Activated CD8-positive, alpha-beta memory T cell treated with anti-CD3 and anti-CD28 coated beads, Interleukin-2, amount 10 ng/mL, durations not matched to agents 7 days and 5 days (primary cell): ENCODE measurements around the gene MTOR. TPM values are rescaled to one million over a fixed set of nuclear protein-coding genes. Genes with fewer than 3 reads are reported as not detected.
A peak's percentile ranks its signal among the peaks of the same experiment; 100 is the strongest.

ENCODE experiments used
- ATAC-seq: fragments of 150-1000 bp; cut with Tn5 transposase; one replicate; pipeline ENCODE4 v1.10.0; 2021; ENCODE audit warnings: moderate library complexity
- CTCF ChIA-PET: fragments of 350-600 bp; sonication (Branson Sonifier 250); formaldehyde crosslinking; loops from one replicate; lab custom pipeline; 2021; ENCODE audit warnings: antibody characterized with exemption; lab: Charles Lee
- DNase-seq: peaks from one replicate; pipeline ENCODE4 v3.0.0-alpha.2; 2020
- H3K27ac Mint-ChIP-seq: one replicate; pipeline ENCODE4 v1.8.0; 2021; ENCODE audit warnings: mild to moderate bottlenecking, mixed read lengths
- H3K27me3 Mint-ChIP-seq: one replicate; pipeline ENCODE4 v1.8.0; 2021; ENCODE audit warnings: mixed read lengths
- H3K36me3 Mint-ChIP-seq: one replicate; pipeline ENCODE4 v1.8.0; 2021; ENCODE audit warnings: mild to moderate bottlenecking, mixed read lengths
- H3K4me1 Mint-ChIP-seq: one replicate; pipeline ENCODE4 v1.8.0; 2021; ENCODE audit warnings: mixed read lengths
- H3K4me3 Mint-ChIP-seq: one replicate; pipeline ENCODE4 v1.8.0; 2021; ENCODE audit warnings: mild to moderate bottlenecking, moderate library complexity, mixed read lengths
- H3K9me3 Mint-ChIP-seq: one replicate; pipeline ENCODE4 v1.8.0; 2022; ENCODE audit warnings: low read depth, mixed read lengths
- total RNA-seq, 2 experiments: library from RNA; stranded (reverse); gene quantifications; one replicate each; pipeline ENCODE4 v1.2.3, GENCODE V29; 2021

The MTOR gene
- total RNA-seq, 2 experiments from 2014 or later = 50.1 to 52.0 TPM

- H3K27me3 Mint-ChIP-seq = no peaks in the 10 kb centered on the region
- ATAC-seq = no peak
- H3K27ac Mint-ChIP-seq = no peak overlapping the region
- no peak for DNase-seq
- H3K9me3 Mint-ChIP-seq = no peaks in the 10 kb centered on the region
- CTCF ChIA-PET = interaction anchor here (0.7 kb wide), 1 partner anchor 355 kb away, joined by 3 read pairs; no protein-coding TSS in a partner anchor
- peaks cover 14% of the 10 kb centered on the region for H3K36me3 Mint-ChIP-seq
- H3K4me1 Mint-ChIP-seq = peaks cover 20% of the 10 kb centered on the region
- H3K4me3 Mint-ChIP-seq = no peak overlapping the region
Measured at GRCh38 chr1:11291049-11291448, 28.7 kb upstream of the MTOR start.

- no peak overlapping the region for H3K27ac Mint-ChIP-seq
- no peak for ATAC-seq
- H3K9me3 Mint-ChIP-seq = no peaks in the 10 kb centered on the region
- H3K4me3 Mint-ChIP-seq = no peak overlapping the region
- CTCF ChIA-PET = no interaction called here
- H3K36me3 Mint-ChIP-seq = peaks cover 9% of the 10 kb centered on the region
- H3K27me3 Mint-ChIP-seq = no peaks in the 10 kb centered on the region
- H3K4me1 Mint-ChIP-seq = peaks cover 15% of the 10 kb centered on the region
- DNase-seq = no peak
Measured at GRCh38 chr1:11289064-11289463, 26.7 kb upstream of the MTOR start.

- no peak overlapping the region for H3K4me3 Mint-ChIP-seq
- H3K4me1 Mint-ChIP-seq = peaks cover 28% of the 10 kb centered on the region
- H3K27ac Mint-ChIP-seq = no peak overlapping the region
- no peaks in the 10 kb centered on the region for H3K27me3 Mint-ChIP-seq
- CTCF ChIA-PET = interaction anchor here (1.1 to 1.4 kb wide), 3 partner anchors 12 to 359 kb away, joined by 3 to 4 read pairs (median 3); no protein-coding TSS in a partner anchor
- H3K36me3 Mint-ChIP-seq = peaks cover 17% of the 10 kb centered on the region
- no peak for DNase-seq
- no peak for ATAC-seq
- no peaks in the 10 kb centered on the region for H3K9me3 Mint-ChIP-seq
Measured at GRCh38 chr1:11286735-11287410, 24.5 kb upstream of the MTOR start.

GRCh38 chr1:11285883-11286734 lies 23.8 kb upstream of the MTOR start:
- Mint-ChIP-seq H3K36me3 (peaks cover 17% of the 10 kb centered on the region), H3K27me3 (no peaks in the 10 kb centered on the region), H3K27ac (no peak overlapping the region), H3K4me1 (peaks cover 34% of the 10 kb centered on the region), H3K4me3 (no peak overlapping the region), H3K9me3 (no peaks in the 10 kb centered on the region)
- CTCF ChIA-PET = interaction anchor here (1.1 to 1.4 kb wide), 3 partner anchors 11 to 360 kb away, joined by 3 to 4 read pairs (median 3); no protein-coding TSS in a partner anchor
- DNase-seq (no peak), ATAC-seq (no peak)

- Mint-ChIP-seq H3K27ac (peak overlapping the region; percentile 38), H3K36me3 (peaks cover 19% of the 10 kb centered on the region), H3K9me3 (no peaks in the 10 kb centered on the region), H3K4me1 (peaks cover 48% of the 10 kb centered on the region), H3K27me3 (no peaks in the 10 kb centered on the region), H3K4me3 (no peak overlapping the region)
- CTCF ChIA-PET = interaction anchor here (0.6 to 2.1 kb wide), 2 partner anchors 11 to 211 kb away, joined by 3 to 5 read pairs; no protein-coding TSS in a partner anchor
- DNase-seq (no peak), ATAC-seq (no peak)
Measured at GRCh38 chr1:11284784-11285183, 22.4 kb upstream of the MTOR start.

- no peak for ATAC-seq
- H3K4me1 Mint-ChIP-seq = peaks cover 55% of the 10 kb centered on the region
- CTCF ChIA-PET = interaction anchor here (0.7 to 2.1 kb wide), 6 partner anchors 10 to 359 kb away, joined by 3 to 7 read pairs (median 4); partner anchors contain the start of gene MTOR
- H3K36me3 Mint-ChIP-seq = peaks cover 27% of the 10 kb centered on the region
- H3K9me3 Mint-ChIP-seq = no peaks in the 10 kb centered on the region
- no peaks in the 10 kb centered on the region for H3K27me3 Mint-ChIP-seq
- H3K27ac Mint-ChIP-seq = no peak overlapping the region
- no peak overlapping the region for H3K4me3 Mint-ChIP-seq
- DNase-seq = no peak
Measured at GRCh38 chr1:11283151-11283550, 20.8 kb upstream of the MTOR start.

- peak overlapping the region; percentile 80 for H3K27ac Mint-ChIP-seq
- no peak for DNase-seq
- H3K36me3 Mint-ChIP-seq = peaks cover 33% of the 10 kb centered on the region
- H3K9me3 Mint-ChIP-seq = no peaks in the 10 kb centered on the region
- CTCF ChIA-PET = interaction anchor here (1.4 to 1.9 kb wide), 3 partner anchors 13 to 41 kb away, joined by 3 to 4 read pairs (median 3); no protein-coding TSS in a partner anchor
- ATAC-seq = no peak
- H3K4me1 Mint-ChIP-seq = peaks cover 61% of the 10 kb centered on the region
- H3K27me3 Mint-ChIP-seq = no peaks in the 10 kb centered on the region
- H3K4me3 Mint-ChIP-seq = no peak overlapping the region
Measured at GRCh38 chr1:11281518-11282331, 19.4 kb upstream of the MTOR start.

- ATAC-seq (peak; percentile 57), DNase-seq (no peak)
- Mint-ChIP-seq H3K9me3 (no peaks in the 10 kb centered on the region), H3K27me3 (no peaks in the 10 kb centered on the region), H3K4me3 (peak overlapping the region; percentile 0), H3K36me3 (peaks cover 39% of the 10 kb centered on the region), H3K4me1 (peaks cover 68% of the 10 kb centered on the region), H3K27ac (peak overlapping the region; percentile 80)
- CTCF ChIA-PET = interaction anchor here (1.1 to 1.8 kb wide), 3 partner anchors 18 to 40 kb away, joined by 3 to 4 read pairs (median 3); partner anchors contain the start of gene MTOR
Measured at GRCh38 chr1:11280719-11281376, 18.5 kb upstream of the MTOR start.

GRCh38 chr1:11279630-11280029 lies 17.3 kb upstream of the MTOR start:
- H3K4me1 Mint-ChIP-seq = peaks cover 69% of the 10 kb centered on the region
- CTCF ChIA-PET = interaction anchor here (1.1 kb wide), 1 partner anchor 17 kb away, joined by 4 read pairs; the partner anchor contains the start of gene MTOR
- peak overlapping the region; percentile 44 for H3K27ac Mint-ChIP-seq
- no peaks in the 10 kb centered on the region for H3K9me3 Mint-ChIP-seq
- ATAC-seq (no peak), DNase-seq (no peak)
- peaks cover 45% of the 10 kb centered on the region for H3K36me3 Mint-ChIP-seq
- H3K27me3 Mint-ChIP-seq = no peaks in the 10 kb centered on the region
- H3K4me3 Mint-ChIP-seq = no peak overlapping the region

- ATAC-seq (no peak), DNase-seq (no peak)
- Mint-ChIP-seq H3K4me1 (peaks cover 67% of the 10 kb centered on the region), H3K27me3 (no peaks in the 10 kb centered on the region), H3K27ac (no peak overlapping the region), H3K9me3 (no peaks in the 10 kb centered on the region), H3K36me3 (peaks cover 45% of the 10 kb centered on the region), H3K4me3 (no peak overlapping the region)
- CTCF ChIA-PET = no interaction called here
Measured at GRCh38 chr1:11279152-11279551, 16.8 kb upstream of the MTOR start.

- Mint-ChIP-seq H3K36me3 (peaks cover 26% of the 10 kb centered on the region), H3K9me3 (no peaks in the 10 kb centered on the region), H3K4me1 (peaks cover 32% of the 10 kb centered on the region), H3K27ac (peak overlapping the region; percentile 92), H3K4me3 (peak overlapping the region; percentile 90), H3K27me3 (no peaks in the 10 kb centered on the region)
- DNase-seq (no peak), ATAC-seq (peak; percentile 62)
- CTCF ChIA-PET = interaction anchor here (2.6 kb wide), 1 partner anchor 236 kb away, joined by 6 read pairs; no protein-coding TSS in a partner anchor
Measured at GRCh38 chr1:11273595-11274234, 11.4 kb upstream of the MTOR start.
